NCI-H2196 treated with DMSO at 0.1 percent for 48 hours (cell line): ENCODE results near the gene KCNQ4.

Source experiments
- DNase-seq: peaks from one replicate; lab custom pipeline; 2025; ENCODE audit not compliant: unreplicated experiment; lab: John Stamatoyannopoulos, UW

The KCNQ4 gene

DNA sequence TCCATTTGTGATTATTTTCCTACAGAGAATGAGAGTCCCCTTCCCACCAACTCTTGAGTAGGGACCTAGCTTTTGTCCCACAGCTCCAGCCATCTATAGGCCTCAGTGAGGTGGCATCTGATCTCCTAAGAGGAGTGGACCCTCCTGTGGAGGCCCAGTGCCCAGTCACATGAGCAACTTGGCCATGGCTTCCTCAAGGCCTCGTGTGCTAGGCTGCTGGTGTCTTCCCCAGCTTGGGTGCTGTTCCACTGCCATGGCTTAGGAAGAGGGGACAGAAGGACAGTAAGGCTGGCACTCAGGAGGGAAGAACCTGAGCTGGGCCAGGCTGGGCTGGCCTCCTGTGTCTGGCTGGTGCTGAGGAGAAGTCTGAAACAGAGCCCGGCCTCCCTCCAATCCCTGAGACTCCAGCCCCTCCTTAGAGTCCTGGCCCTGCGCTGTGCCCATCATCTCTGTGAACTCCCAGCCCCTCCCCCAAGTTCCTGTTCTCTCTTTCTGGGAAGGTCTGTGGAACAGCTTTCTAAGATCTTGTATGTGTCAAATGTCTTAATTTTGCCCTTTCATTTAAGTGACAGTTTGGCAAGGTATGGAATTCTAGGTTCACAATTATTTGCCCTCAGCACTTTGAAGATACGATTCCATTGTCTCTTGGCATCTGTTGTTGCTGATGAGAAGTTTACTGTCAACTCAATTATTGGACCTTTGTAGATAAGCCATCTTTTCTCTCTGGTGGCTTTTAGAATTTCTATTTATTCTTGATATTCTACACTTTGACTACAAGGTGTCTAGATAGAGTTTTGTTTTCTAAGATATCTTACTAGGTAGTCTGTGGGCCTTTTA, 7.1 kb upstream of the KCNQ4 start:
- DNase-seq = no peak

DNA sequence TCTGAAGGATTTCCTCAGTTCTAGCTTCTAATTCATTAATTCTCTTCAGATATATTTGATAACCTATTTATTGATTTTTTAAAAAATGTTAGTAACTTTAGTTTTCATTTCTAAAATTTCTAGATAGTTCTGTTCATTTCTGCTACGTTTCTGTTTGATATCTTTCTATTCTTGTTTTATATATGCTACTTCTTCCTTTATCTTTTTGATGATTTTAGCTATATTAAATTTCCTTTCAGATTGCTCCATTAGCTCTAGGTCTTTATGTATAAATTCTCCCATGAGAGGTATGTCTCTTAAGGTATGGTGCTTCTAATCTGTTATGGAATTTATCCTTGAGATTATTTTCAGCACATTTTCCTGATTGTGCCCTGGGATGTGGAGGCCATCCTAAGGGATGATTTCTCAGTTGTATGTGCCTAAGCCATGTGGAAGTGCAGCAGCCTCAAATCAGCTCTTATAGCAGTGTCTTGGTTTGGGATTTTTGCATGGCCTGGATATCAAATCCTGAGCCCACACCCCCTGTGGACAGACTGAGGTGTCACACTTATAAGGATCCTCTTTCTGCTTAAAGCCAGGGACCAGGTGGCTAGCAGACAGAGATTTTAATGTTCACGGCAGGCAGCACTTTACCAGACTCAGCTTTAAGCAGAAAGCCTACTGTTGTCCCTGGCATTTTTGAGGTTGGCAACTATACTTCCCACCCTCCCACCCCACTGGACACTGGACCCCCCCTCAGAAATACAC, 6.2 kb upstream of the KCNQ4 start:
- DNase-seq = no peak

DNA sequence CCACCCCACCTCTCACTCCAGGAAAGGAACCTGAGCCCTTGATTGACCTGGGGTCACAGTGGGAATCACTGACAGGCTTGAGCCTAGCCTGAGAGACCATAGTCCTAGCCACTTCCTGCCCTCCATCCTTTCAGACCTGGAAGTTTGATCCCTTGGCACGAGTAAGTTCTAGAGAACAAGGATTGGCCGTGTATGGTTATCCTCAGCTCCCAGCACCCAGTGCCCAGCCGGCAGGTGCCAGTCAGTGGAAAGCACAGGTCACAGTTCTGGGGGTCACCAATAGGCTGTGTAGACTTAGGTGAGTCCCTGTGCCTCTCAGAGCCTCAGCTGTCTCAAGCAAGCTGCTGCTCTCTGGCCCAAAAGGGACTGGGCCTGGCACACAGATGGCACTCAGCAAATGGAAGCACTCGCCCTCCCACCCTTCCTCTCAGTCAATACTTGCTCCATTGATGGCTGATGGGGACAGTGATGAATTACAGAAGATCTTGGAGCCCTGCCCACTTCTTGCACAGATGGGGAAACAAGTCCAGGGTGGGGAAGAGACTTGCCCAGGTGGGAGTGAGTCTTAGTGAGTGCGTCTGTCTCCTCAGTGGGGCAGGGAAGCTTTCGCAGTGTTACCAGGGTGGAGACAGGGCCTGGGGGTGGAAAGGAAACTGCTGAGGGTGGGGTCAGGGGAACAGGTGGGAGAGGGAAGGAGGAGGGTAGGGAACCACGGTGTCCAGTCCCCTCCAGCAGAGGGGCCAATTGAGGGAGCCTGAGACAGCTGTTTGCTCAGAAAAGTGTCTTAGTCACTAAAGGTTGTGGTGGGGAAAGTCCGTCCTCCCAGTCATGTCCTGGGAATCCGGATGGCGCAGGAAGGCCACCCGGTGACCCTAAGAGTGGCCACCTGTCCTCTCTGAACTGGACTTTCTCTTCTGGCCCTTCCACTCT, 2.6 kb upstream of the KCNQ4 start:
- DNase-seq = no peak

DNA sequence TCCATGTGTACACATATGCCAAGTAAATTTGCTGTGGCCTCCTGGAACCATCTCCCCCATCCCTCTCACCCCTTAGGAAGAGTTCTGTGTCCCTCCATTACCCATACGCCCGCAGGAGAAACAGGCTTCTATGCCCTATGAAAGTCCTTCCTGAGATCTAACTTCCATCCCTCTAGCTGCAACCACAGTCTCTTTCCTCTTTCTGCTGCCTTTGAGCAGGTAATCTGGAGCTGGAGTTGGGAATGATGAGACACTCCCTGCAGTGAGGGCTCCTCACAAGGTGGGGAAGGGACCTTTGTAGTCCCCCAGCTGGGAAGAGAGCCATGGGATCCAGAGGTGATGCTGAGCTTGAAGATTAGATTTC, 2.0 kb upstream of the KCNQ4 start:
- no peak for DNase-seq

DNA sequence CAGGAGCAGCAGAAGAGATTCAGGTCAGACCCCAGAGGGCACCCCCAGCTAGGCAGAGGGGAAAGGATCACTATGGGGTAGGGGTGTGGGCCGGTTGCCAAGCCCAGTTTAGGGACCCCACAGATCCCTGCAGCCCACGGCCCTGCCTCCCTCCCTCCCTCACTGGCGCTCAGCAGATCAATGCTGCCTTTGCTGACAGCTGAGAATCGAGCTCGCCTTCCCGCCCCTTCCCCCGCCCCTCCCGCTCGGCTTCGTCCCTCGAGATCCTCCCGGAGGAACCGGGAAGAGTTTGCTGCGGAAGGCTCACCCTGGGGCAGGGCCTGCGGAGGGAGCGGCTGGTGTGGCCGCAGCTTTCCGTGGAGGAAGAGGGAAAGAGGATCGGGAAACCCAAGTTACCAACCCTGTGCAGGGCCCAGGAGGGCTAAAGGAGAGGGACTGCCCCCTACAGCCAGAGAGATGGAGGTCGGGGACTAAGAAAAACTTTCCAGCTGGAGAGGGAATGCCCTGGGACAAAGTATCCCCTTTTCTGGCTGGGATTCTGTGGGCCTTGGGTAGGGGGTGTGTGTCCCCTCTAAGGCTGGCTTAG, 1.1 kb upstream of the KCNQ4 start:
- no peak for DNase-seq

DNA sequence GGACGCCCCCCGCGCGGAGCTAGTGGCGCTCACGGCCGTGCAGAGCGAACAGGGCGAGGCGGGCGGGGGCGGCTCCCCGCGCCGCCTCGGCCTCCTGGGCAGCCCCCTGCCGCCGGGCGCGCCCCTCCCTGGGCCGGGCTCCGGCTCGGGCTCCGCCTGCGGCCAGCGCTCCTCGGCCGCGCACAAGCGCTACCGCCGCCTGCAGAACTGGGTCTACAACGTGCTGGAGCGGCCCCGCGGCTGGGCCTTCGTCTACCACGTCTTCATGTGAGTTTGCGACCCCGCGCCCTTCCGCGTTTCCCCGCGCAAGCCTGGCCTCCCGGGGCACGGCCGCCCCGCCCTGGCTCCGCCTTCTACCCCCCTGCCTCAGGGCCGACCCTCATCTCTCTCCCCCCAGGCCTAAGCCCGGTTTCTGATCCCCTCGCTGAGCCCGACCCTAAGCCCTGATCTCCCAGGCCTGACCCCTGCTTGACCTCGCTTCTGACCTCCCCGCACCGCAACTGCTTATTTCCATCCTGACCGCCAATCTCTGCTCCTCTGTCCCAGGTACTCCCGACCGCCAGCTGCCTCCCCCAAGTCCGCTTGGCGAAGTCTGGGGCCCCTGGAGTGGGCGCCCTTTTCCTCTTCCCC, 669 bp downstream of the KCNQ4 start:
- DNase-seq = no peak

DNA sequence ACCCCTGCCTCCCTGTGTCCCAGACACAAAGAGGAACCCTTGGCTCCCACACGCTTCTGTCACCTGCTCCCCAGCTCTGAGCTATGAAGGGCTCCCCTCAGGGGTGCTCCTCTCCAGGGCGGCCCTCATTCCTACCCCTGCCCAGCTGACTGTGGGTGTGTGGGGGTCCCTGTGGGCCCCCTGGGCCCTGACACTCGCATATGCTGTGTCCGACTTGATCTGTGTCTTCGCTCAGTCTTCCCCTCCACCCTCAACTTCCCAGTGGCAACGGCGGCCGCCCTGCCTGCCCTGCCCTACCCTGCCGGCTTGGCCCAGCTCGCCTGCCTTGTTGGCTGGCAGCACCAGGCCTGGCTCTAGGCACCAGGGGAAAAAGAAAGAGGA, 1.2 kb downstream of the KCNQ4 start:
- no peak for DNase-seq

DNA sequence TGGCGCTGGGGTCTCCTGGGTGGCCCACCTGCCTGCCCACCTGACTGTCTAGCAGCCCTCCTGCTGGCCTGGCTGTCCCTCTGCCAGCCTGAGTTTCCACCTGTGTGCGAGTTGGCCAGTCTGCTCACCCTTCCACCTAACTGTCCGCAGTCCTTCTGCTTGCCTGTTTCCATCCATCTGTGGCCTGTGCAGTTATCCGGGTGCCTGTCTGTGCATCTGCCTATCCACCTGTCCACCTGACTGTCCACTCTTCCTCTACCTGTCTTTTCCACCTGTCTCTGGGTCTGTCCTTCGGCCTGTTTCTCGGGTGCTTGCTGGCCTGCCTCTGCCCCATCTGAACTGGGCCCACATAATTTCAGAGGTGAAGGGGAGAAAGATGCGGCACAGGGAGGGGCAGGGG, 1.9 kb downstream of the KCNQ4 start:
- no peak for DNase-seq

DNA sequence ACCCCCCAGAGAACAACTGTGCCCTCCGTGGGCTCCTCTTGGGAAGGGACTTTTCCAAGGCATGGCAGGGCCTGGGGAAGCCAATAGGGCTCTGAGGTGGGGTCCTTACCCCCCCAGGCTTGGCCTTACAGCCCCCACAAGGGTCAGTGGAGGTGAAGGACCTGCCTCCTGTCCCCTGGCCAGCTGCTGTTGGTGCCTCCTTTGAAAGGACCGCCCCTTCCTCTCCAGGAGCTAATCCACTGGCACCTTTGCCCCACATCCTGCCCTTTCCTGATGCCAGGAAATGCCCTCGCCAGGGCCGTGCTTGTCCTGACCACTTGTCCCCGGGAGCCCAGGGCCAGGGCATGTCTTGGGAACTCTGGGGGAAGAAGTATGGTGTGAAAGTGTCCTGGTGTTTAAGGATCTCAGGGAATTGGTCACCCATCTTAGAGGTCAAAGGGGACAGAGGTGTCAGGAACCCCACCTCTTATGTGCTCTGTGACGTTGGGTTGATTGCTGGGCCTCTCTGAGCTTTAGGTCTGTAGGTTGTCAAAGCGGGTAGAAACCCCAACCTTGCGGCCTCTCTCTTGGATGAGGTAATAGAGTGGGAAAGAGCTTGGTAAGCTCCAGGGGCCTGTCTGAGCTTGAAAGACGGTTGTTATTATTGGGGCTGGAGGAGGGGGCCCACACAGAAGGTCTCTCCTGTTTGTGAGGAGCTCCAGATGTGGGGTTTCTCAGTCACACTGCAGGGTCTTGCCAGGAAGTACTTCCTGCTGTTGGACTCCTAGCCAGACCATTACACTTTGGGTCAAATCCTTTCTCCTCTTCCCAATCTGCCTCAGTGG, 2.8 kb downstream of the KCNQ4 start:
- no peak for DNase-seq

DNA sequence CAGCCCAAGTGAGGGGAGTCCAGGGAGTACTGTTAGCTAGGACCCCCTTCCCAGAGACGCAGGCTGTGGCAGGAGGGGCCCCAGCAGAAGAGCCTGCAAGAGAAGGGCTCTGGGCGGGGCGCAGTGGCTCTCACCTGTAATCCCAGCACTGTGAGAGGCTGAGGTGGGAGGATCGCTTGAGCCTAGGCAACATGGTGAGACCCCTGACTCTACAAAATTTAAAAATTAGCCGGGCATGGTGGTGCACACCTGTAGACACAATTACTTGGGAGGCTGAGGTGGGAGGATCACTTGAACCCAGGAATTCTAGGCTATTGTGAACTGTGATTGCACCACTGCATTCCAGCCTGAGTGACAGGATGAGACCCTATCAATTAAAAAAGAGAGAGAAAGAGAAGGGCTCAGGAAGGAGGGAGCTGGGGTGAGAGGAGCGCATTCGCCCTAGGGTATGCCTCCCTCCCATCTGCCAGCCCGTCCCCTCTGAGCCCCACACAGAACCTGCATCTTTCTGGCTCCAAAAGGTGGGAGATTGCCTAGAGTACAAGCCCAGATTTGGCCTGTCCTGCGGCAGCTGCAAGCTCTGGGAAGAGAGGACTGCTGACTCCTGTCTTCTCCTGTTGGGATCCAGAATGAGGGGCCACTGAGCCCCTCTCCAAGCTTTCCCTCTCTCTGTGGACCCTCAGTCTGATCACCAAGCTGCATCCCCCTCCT, 3.6 kb downstream of the KCNQ4 start:
- DNase-seq = no peak

DNA sequence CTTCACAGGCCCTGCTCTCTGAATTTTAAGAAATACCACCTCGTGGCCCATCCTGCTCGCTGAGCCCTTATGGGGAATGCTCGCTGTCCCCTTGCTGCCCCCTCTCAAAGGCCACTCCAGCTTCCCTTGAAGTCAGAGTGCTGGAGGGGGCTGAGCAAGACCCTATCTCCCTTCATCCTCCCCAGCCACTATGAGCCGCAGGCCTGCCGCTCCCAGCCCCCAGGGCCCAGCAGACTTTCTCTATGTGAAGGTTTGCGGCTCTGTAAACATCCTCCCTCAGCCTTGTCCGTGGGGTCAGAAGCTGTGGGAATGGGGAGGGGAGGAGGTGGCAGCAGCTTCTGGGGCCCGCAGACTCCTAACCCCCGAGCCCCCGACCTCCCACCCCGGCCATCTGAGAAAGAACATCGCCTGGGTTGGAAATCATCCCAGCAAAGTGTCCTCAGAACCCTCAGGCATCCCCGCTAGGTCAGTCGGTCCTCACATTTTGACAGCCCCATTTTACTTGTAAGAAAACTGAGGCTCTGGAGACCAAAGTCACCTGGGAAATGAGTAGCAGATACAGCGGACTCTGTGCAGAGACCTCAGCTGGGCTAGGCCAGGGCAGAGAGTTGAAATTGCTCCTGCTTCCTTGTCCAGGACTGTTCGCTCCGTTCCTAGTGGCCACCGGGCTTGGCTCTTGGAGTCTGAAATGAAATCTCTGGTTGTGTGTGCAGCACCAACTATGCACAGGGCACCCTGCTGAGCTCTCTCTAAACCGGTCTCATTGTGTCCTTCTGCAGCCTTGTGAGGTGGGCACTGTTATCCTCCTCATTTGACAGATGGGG, 4.4 kb downstream of the KCNQ4 start:
- DNase-seq = no peak

DNA sequence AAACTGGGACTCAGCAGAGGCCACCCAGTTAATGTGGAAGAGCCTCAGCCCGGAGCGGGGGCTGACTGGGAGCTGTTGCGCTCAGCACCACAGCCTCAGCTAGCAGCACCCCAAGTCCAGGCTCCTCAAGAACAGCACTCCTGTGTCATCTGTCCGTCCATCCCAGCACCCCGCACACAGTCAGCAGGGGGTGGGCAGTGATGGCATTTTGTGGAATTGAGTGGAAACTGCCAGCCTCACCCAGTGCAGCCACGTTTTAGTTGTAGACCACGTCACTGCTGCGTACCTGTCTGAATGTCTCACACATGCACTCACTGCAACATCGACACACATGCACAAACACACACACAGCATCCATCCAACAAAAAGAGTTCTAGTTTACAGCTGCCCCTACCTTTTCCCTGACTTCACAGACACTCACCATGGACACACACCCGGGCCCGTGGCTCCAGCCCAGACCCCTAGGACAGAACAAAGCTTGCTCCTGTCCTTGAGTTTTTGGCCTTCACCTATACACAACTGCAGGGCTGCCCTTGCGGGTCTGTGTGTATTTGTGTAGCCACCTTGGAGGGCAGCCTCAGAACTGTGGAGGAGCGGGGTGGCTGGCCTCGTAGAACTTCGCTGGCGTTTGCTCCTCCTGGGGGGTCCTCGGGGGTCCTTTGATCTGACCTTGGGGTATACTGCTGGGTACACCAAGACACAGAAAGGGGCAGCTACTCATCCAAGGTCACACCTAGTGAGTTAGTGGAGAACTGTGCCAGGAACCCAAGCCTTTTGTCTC, 5.2 kb downstream of the KCNQ4 start:
- DNase-seq = no peak

DNA sequence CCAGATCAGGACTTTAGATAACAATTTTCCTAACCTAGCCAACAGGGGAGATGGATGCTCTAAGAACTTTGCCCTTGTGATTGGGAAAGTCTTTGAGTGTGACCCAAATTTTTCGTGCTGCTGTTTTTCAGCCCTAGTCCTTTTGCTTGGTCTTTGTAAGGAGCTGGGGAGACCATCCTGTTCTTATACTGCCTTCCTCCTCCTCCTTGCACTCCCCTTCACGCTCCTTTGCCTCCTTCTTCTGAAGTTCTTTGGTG, 5.7 kb downstream of the KCNQ4 start:
- no peak for DNase-seq

DNA sequence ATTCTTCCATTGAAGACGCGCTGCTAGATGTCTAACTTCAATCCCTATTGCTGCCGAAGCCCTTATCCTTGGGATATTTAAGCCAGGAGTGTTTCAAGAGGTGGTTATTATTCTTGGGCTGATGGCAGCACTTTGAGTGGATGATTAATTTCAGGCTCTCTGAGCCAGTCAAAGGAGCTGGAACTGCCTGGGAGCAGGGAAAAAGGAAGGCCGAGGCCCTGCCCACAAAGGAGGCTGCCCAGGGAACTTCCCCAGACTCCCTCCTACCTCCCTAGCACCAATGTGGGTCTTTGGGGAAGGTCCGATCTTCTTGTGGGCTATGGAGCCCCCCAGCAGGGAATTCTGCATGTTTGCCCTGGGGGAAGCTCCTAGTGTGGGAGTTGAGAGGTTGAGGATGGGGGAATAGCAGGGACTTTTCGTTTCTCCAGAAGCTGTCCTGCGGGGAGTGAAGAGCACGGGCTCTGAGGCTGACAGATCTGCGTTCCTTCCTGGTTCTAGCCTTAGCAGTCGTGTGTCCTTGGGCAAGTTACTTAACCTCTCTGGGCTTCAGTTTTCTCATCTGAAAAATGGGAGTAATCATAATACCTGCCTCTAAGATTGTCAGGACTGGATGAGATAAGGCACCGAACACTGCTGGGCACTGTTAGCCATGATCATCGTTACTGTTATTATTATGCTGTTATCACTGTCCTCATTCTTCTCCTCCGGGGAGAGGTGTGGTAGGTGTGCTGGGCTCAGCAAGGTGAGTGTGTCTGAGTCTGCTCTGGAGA, 6.3 kb downstream of the KCNQ4 start:
- DNase-seq = no peak

DNA sequence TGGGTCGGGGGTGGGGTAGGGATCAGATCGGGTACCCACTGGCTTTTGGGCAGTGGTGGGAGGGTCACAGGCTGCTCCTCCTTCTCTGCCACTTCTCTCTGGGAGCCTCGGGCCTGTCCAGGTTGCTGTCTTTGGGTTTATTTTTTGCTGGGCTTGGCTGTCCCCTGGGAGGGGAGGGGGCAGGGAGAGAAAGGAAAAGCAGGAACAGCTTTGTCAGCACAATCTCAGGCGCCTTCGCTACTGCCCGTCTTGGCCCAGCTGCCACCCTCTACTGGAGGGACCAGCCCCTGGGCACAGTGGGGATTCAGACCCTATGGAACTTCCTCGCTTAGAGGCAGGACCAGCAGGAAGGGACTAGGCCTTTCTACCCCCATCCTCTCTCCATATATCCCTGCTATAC, 8.4 kb downstream of the KCNQ4 start:
- no peak for DNase-seq

DNA sequence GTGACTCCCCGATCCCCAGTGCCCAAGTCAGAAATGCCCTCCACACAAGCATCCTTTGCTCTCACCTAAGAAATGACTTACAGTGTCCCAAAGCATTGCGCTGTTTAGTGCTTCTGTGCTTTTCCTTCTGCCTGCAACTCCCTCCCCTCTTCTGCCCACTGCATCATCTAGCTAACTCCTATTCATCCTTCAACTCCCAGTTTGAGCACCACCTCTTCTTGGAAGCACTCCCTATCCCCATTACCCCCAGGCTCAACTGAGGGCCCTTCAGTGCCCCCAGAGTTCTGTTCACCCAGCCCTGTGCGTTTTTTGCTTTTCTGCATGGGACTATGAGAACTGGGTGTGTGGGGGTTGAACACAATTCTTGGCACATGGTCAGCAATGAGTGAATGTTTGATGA, 10.0 kb downstream of the KCNQ4 start:
- no peak for DNase-seq

DNA sequence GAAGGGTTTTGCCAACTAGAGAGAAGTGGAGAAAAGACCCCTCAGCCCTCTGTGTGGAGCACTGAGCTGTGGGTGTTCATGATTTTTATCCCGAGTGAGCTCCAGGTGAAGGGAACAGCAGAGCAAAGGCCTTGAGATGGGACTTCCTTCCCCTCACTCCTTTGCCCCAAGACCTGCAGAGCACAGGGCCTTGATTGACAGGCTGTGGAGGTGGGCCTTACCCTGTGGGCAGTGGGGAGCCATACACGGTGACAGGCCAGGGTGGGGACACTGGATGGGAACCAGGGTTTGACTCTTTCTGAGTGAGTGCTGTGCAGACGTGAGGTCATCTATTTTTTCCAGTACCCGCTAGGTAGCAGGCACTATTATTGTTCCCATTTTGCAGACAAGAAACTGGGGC, 10.5 kb downstream of the KCNQ4 start:
- DNase-seq = no peak
